GM23248 (cell line): ENCODE results near the gene PNPLA7. TPM values are rescaled to one million over a fixed set of nuclear protein-coding genes. Genes with fewer than 3 reads are reported as not detected.

ENCODE experiments used
- DNase-seq: peaks from one replicate; pipeline ENCODE4 v3.0.0-alpha.2; 2015
- H2AFZ ChIP-seq: fragments of 200-600 bp; sonication (generic); 2 replicates; pipeline ENCODE4 v1.6.1; 2016; ENCODE audit warnings: antibody characterized with exemption
- H3F3A ChIP-seq: fragments of 200-600 bp; sonication (generic); 2 replicates; pipeline ENCODE4 v1.6.1; 2016; ENCODE audit warnings: mild to moderate bottlenecking, antibody characterized with exemption, mixed run types; ENCODE audit not compliant: insufficient read depth
- H3K27ac ChIP-seq: fragments of 200-600 bp; sonication (generic); 2 replicates; pipeline ENCODE4 v1.5.1; 2016; ENCODE audit warnings: mild to moderate bottlenecking
- H3K27me3 ChIP-seq: fragments of 200-600 bp; sonication (generic); replicated peaks from 2 replicates; pipeline ENCODE4 v1.6.1; 2016; ENCODE audit warnings: mild to moderate bottlenecking; ENCODE audit not compliant: insufficient read depth
- H3K36me3 ChIP-seq: fragments of 200-600 bp; sonication (generic); 2 replicates; pipeline ENCODE4 v1.6.1; 2016; ENCODE audit warnings: low read depth, mild to moderate bottlenecking
- H3K4me1 ChIP-seq: fragments of 200-600 bp; sonication (generic); 2 replicates; pipeline ENCODE4 v1.6.1; 2016; ENCODE audit warnings: mild to moderate bottlenecking; ENCODE audit not compliant: insufficient read depth
- H3K4me2 ChIP-seq: fragments of 200-600 bp; sonication (generic); one replicate; pipeline ENCODE4 v1.6.1; 2016; ENCODE audit warnings: mild to moderate bottlenecking; ENCODE audit not compliant: unreplicated experiment
- H3K4me3 ChIP-seq: fragments of 200-600 bp; sonication (generic); 2 replicates; pipeline ENCODE4 v1.5.1; 2016; ENCODE audit warnings: mild to moderate bottlenecking
- H3K79me2 ChIP-seq: fragments of 200-600 bp; sonication (generic); 2 replicates; pipeline ENCODE4 v1.6.1; 2016; ENCODE audit warnings: mild to moderate bottlenecking; ENCODE audit not compliant: insufficient read depth
- H3K9ac ChIP-seq: fragments of 200-600 bp; sonication (generic); 2 replicates; pipeline ENCODE4 v1.6.1; 2016; ENCODE audit warnings: mild to moderate bottlenecking
- H3K9me2 ChIP-seq: fragments of 200-600 bp; sonication (generic); 2 replicates; pipeline ENCODE4 v1.6.1; 2016; ENCODE audit warnings: mixed run types, mild to moderate bottlenecking, moderate library complexity; ENCODE audit not compliant: insufficient read depth
- H3K9me3 ChIP-seq: fragments of 200-600 bp; sonication (generic); one replicate; pipeline ENCODE4 v1.6.1; 2017; ENCODE audit warnings: low read depth
- H4K20me1 ChIP-seq: fragments of 200-600 bp; sonication (generic); 2 replicates; pipeline ENCODE4 v1.6.0; 2016; ENCODE audit not compliant: insufficient read depth
- EZH2 ChIP-seq: fragments of 200-600 bp; sonication (generic); IDR thresholded peaks from 2 replicates; pipeline ENCODE4 v1.6.1; 2018; ENCODE audit warnings: antibody characterized with exemption, mild to moderate bottlenecking; ENCODE audit not compliant: insufficient read depth, poor library complexity, severe bottlenecking
- EZH2phosphoT487 ChIP-seq: fragments of 200-600 bp; sonication (generic); IDR thresholded peaks from 2 replicates; pipeline ENCODE4 v1.6.1; 2018; ENCODE audit warnings: antibody characterized with exemption, moderate library complexity, mild to moderate bottlenecking, low read depth; ENCODE audit not compliant: insufficient read depth
- WGBS, 2 experiments: methylation state at CpG; one replicate each; pipeline ENCODE4 v1.1.6; 2015 to 2017; ENCODE audit warnings: low lambda C conversion rate in 2 of 2, low coverage in 1 of 2; ENCODE audit errors: missing lambda C conversion rate in 2 of 2; 5-methylcytosine and 5-hydroxymethylcytosine counted together
- in situ Hi-C: fragments of 300-500 bp; cut with MboI; formaldehyde crosslinking; loops from 2 replicates; pipeline ENCODE4 v1.15.0; 2020
- polyA plus RNA-seq: library from polyadenylated mRNA; unstranded; fragments of >200 nt; fragmentation: Nextera tagmentation; extraction: Ambion mirVana; gene quantifications from 2 replicates; pipeline ENCODE4 v1.2.1, GENCODE V29; 2016
- total RNA-seq: library from RNA; depleted of rRNA; stranded (reverse); fragments of >200 nt; shearing (Covaris generic); gene quantifications from 2 replicates; pipeline ENCODE4 v1.2.3, GENCODE V29; 2014

Gene PNPLA7
- total and polyA plus RNA-seq, 2 experiments from 2014 or later, result 0.54 to 0.59 TPM

GRCh38 chr9:137506274-137506673 is 43.9 kb downstream of the PNPLA7 start:
- TF ChIP-seq EZH2 (no peak), EZH2phosphoT487 (no peak)
- H3F3A ChIP-seq, result 0 out of 2 replicates have a peak, but pooled peaks cover 9% of the 10 kb centered on the region
- in situ Hi-C loops, result no loop called here

GRCh38 chr9:137505421-137506140 is 44.6 kb downstream of the PNPLA7 start:
- Histone ChIP-seq H3K4me2 (no peak overlapping the region), H3K4me1 (peaks cover 4% of the 10 kb centered on the region; the same call in 1 of the 2 replicates), H3K27me3 (no peaks in the 10 kb centered on the region), H3F3A (0 out of 2 replicates have a peak, but pooled peaks cover 9% of the 10 kb centered on the region), H2AFZ (no peak overlapping the region), H3K4me3 (no peak overlapping the region), H3K9me3 (no peaks in the 10 kb centered on the region), H3K27ac (no peak overlapping the region), H3K36me3 (no peaks in the 10 kb centered on the region), H3K9ac (no peak overlapping the region), H3K79me2 (no peaks in the 10 kb centered on the region), H3K9me2 (no peaks in the 10 kb centered on the region), H4K20me1 (no peaks in the 10 kb centered on the region)
- in situ Hi-C loops, result no loop called here
- DNase-seq, result no peak
- WGBS, 2 experiments, result 92% methylated on average over 27 to 28 of the region's 28 CpGs
- no peak for TF ChIP-seq EZH2
- no peak for TF ChIP-seq EZH2phosphoT487

More at GRCh38 chr9:137506274-137506673, 43.9 kb downstream of the PNPLA7 start:
- no peaks in the 10 kb centered on the region for H3K79me2 ChIP-seq
- H3K9me3 ChIP-seq, result no peaks in the 10 kb centered on the region
- no peak overlapping the region for H3K9ac ChIP-seq
- 84 to 93% methylated on average over 15 of the region's 15 CpGs for WGBS, 2 experiments
- no peak overlapping the region for H2AFZ ChIP-seq
- no peak for DNase-seq
- H3K4me2 ChIP-seq, result no peak overlapping the region
- H3K27ac ChIP-seq, result no peak overlapping the region
- peaks cover 4% of the 10 kb centered on the region; the same call in 1 of the 2 replicates for H3K4me1 ChIP-seq
- H3K36me3 ChIP-seq, result no peaks in the 10 kb centered on the region
- H3K4me3 ChIP-seq, result no peak overlapping the region
- no peaks in the 10 kb centered on the region for H3K9me2 ChIP-seq
- no peaks in the 10 kb centered on the region for H3K27me3 ChIP-seq
- H4K20me1 ChIP-seq, result no peaks in the 10 kb centered on the region

- H3K79me2 ChIP-seq, result no peaks in the 10 kb centered on the region
- no peaks in the 10 kb centered on the region for H3K9me2 ChIP-seq
- no peak overlapping the region for H3K9ac ChIP-seq
- TF ChIP-seq EZH2phosphoT487 (no peak), EZH2 (no peak)
- peaks cover 4% of the 10 kb centered on the region; the same call in 1 of the 2 replicates for H3K4me1 ChIP-seq
- H3K4me3 ChIP-seq, result no peak overlapping the region
- no peaks in the 10 kb centered on the region for H3K27me3 ChIP-seq
- H3F3A ChIP-seq, result 0 out of 2 replicates have a peak, but pooled peaks cover 9% of the 10 kb centered on the region
- 88 to 90% methylated on average over 7 of the region's 7 CpGs for WGBS, 2 experiments
- in situ Hi-C loops, result no loop called here
- no peak for DNase-seq
- H3K4me2 ChIP-seq, result no peak overlapping the region
- no peak overlapping the region for H3K27ac ChIP-seq
- no peak overlapping the region for H2AFZ ChIP-seq
- H3K36me3 ChIP-seq, result no peaks in the 10 kb centered on the region
- H4K20me1 ChIP-seq, result no peaks in the 10 kb centered on the region
- no peaks in the 10 kb centered on the region for H3K9me3 ChIP-seq
Measured at GRCh38 chr9:137504432-137504777, 45.8 kb downstream of the PNPLA7 start.

- no peak overlapping the region for H2AFZ ChIP-seq
- H3K4me1 ChIP-seq, result peaks cover 4% of the 10 kb centered on the region; the same call in 1 of the 2 replicates
- 0 out of 2 replicates have a peak, but pooled peaks cover 9% of the 10 kb centered on the region for H3F3A ChIP-seq
- no peaks in the 10 kb centered on the region for H4K20me1 ChIP-seq
- H3K27me3 ChIP-seq, result no peaks in the 10 kb centered on the region
- no peak overlapping the region for H3K4me3 ChIP-seq
- no peak overlapping the region for H3K27ac ChIP-seq
- no peak overlapping the region for H3K9ac ChIP-seq
- H3K4me2 ChIP-seq, result no peak overlapping the region
- H3K79me2 ChIP-seq, result no peaks in the 10 kb centered on the region
- no peaks in the 10 kb centered on the region for H3K9me3 ChIP-seq
- TF ChIP-seq EZH2, result no peak
- TF ChIP-seq EZH2phosphoT487, result no peak
- H3K36me3 ChIP-seq, result no peaks in the 10 kb centered on the region
- H3K9me2 ChIP-seq, result no peaks in the 10 kb centered on the region
- in situ Hi-C loops, result no loop called here
- DNase-seq, result peak; percentile 22
- WGBS, 2 experiments, result 92 to 100% methylated on average over 25 to 36 of the region's 36 CpGs
Measured at GRCh38 chr9:137502008-137502911, 47.9 kb downstream of the PNPLA7 start.
